ENCODE data around the gene PKD1.
"Not testable (repeated sequence)": the region's sequence is repeated elsewhere in the genome, so short reads cannot be mapped to it uniquely, and the experiment has no call there.

DNA sequence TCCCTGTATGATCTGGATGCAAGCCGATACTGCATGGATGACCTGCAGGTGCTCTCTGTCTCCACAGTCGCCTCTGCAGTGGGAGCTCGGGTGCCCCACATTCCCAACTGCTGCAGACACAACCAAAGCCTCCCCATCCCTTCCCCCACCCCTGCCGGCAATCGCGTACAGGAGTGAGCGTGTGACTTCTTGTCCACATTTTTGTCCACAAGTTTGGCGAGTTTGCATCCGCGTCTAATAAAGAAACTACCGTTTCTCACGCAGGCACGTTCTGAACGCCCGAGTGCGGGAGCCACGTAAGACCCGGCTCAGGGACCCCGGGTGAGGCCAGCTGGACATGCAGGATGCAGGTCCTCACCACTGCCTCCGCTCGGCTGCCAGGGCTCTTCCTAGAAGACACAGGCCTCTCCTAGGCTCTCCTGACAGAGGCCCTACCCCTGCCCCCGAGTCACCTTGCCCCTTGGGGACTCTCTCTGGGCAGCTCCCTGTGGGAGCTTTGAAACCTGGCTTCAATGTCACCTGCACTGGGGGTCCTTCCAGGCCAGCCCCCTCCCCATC is 5.7 kb downstream of the PKD1 start:
- not testable (repeated sequence) for TF ChIP-seq CTCF, POLR2A (IDR thresholded peaks at IDR 0.05)
